GM19438 (cell line): ENCODE measurements around the gene NCOA3.
"Not testable (repeated sequence)": the region's sequence is repeated elsewhere in the genome, so short reads cannot be mapped to it uniquely, and the experiment has no call there.

Experiments used
- ATAC-seq: cut with Tn5 transposase; IDR thresholded peaks from one replicate; pipeline ENCODE4 v1.9.1; 2021; ENCODE audit warnings: low read depth; ENCODE audit not compliant: unreplicated experiment

The NCOA3 gene

DNA sequence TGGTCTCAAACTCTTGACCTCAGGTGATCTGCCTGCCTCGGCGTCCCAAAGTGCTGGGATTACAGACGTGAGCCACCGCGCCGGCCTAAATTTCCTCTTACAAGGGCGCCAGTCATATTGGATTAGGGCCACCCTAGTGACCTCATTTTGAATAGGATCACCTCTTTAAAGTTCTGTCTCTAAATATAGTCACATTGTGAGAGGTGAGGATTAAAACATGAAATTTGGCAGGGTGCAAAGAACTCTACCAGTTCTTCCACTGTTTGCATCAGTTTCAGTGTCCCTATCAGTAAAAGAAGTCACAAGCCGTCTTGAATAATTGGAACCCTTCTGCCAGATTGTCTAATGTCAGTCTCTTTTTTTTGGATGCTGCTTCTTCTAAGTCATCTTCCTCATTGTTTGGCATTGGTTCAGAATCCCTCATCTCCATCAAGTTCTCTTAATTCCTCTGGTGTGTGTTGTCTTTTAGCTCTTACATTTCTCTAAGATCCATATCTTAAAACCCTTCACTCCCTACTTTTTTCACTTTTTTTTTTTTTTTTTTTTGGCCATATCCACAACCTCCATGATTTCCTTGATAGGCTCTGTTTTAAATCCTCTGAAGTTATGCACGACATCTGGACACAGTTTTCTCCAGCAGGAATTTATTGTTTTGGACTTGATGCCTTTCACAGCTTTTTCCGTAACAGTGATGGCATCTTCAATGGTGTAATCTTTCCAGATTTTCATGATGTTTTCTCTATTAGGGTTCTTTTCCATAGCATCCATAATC is 56.8 kb downstream of the NCOA3 start:
- ATAC-seq: no peak

DNA sequence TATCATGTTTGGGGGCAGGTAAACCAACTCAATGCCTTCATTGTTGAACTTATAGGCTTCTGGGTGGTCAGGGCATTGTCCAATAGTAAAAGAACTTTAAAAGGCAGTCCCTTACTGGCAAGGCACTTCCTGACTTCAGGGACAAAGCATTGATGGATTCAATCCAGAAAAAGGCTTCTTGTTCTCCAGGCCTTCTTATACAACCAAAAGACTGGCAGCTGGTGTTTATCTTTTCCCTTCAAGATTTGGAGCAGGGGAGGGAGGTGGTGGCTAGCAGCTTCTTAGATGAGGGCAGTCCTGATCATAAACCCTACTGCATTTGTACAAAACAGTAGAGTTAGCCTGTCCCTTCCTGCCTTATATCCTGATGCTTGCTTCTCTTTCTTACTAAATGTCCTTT is 57.5 kb downstream of the NCOA3 start:
- ATAC-seq: no peak

DNA sequence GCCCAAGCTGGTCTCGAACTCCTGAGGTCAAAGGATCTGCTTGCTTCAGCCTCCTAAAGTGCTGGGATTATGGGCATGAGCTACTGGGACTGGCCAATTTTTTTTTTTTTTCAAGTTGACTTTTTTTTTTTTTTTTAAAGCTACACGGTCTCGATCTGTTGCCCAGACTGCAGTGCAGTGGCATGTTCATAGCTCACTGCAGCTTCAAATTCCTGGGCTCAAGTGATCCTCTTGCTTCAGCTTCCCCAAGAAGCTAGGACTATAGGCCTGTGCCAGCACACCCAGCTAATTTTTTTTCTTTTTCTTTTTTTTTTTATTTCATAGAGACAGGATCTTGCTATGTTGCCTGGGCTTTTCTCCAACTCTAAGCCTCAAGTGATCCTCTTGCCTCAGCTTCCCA is 59.5 kb downstream of the NCOA3 start:
- ATAC-seq: no peak

DNA sequence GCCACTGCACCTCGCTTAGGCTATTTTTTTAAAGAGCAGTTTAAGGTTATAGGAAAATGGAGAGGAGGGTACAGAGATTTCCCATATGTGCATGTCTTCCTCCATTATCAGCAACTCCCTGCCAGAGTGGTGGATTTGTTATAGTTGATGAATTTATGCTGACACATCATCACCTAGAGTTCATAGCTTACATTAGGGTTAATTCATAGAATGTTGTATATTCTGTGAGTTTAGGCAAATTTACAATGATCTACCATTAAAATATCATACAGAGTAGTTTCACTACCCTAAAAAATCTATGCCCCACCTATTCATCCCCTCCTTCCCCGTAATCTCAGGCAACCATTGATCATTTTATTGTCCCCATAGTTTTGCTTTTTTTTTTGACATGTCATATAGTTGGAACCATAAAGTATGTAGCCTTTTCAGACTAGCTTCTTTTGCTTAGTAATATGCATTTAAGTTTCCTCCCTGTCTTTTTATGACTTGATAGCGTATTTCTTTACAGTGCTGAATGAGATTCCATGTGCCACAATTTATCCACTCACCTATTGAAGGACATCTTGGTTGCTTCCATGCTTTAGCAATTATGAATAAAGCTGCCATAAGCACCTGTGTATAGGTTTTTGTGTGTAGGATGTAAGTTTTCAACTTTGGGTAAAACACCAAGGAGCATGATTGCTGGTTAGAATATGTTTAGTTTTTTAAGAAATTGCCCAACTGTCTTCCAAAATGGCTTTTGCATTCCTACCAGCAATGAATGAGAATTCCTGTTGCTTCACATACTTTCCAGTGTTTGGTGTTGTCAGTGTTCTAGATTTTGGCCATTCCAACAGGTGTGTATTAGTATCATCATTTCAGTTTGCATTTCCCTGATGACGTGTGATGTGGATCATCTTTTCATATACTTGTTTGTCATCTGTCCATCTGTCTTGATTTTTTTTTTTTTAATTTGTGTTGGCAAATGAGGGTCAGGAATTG is 60.2 kb downstream of the NCOA3 start:
- ATAC-seq: no peak

DNA sequence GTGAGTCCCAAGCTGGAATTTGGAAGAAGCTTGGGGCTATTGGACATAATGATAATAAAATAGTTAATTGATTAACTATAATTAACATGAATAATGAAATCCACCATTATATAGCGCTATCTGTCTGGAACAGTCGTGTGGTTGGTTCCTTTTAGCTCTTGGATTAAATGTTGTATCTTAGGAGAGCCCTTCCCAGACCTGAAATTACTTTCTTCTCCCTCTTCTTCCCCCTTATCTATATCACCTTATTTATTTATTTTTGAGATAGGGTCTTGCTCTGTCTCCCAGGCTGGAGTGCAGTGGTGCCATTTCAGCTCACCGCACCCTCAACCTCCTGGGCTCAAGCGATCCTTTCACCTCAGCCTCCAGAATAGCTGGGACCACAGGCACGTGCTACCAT is 64.6 kb downstream of the NCOA3 start:
- ATAC-seq: no peak

DNA sequence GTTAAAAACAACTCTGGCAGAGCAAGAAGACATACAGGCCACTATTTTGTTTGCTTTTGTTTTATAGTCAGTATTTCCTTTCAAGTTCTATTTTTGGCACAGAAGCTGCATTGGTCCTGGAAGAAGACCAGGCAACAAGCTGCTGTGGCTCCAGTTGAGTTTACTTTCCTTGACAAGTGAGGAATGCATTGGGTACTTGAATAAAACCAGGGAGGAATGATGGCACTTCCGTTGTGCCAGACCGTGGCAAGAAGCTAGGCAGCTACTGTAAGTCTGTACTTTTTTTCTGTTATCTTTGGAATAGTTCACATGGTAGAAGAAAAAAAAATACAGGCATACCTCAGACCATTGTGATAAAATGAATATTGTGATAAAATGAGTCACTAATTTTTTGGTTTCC is 66.3 kb downstream of the NCOA3 start:
- no peak for ATAC-seq

DNA sequence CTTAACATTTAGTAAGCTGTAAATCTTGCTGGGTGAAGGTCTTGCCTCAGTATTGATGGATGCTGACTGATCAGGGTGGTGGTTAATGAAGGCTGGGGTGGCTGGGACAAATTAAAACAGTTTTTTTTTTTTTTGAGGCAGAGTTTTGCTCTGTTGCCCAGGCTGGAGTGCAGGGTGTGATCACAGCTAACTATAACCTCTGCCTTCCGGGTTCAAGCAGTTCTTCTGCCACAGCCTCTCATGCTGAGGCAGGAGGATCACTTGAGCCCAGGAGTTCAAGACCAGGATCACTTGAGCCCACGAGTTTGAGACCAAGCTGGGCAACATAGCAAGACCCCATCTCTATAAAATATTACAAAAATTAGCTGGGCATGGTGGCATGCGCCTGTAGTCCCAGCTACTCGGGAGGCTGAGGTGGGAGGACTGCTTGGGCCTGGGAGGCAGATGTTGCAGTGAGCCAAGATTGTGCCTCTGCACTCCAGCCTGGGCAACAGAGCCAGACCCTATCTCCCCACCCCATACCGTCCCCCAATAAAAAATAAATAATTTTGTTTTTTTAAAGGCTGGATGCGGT is 67.2 kb downstream of the NCOA3 start:
- no peak for ATAC-seq

DNA sequence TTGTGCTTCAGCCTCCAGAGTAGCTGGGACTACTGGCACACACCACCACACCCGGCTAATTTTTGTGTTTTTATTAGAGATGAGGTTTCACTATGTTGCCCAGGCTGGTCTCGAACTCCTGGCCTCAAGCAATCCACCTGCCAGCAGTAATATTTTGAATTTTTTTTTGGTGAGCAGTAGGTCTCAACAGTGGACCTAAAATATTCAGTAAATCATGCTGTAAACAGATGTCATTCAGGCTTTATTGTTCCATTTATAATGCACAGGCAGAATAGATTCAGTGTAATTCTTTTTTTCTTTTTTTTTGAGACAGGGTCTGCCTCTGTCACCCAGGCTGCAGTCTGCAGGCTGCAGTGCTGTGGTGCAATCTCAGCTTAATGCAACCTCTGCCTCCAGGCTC is 69.7 kb downstream of the NCOA3 start:
- no peak for ATAC-seq

DNA sequence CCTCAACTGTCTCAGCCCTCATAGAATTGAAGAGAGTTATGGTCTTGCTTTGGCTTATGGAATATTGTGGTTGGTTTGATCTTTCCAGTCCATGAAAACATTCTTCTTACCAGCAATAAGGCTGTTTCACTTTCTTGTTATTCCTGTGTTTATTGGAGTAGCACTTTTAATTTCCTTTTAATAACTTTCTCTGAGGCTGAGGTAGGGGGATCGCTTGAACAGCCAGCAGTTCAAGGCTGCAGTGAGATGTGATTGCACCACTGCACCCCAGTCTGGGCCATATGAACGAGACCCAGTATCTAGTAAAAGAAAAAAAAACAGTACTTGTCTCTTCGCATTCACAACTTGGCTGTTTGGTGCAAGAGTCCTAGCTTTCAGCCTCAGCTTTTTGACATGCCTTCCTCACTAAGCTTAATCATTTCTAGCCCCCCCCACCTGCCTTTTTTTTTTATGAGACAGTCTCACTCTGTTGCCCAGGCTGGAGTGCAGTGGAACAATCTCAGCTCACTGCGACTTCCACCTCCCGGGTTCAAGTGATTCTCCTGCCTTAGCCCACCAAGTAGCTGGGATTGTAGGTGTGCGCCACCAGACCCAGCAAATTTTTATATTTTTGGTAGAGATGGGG is 70.5 kb downstream of the NCOA3 start:
- ATAC-seq: no peak

DNA sequence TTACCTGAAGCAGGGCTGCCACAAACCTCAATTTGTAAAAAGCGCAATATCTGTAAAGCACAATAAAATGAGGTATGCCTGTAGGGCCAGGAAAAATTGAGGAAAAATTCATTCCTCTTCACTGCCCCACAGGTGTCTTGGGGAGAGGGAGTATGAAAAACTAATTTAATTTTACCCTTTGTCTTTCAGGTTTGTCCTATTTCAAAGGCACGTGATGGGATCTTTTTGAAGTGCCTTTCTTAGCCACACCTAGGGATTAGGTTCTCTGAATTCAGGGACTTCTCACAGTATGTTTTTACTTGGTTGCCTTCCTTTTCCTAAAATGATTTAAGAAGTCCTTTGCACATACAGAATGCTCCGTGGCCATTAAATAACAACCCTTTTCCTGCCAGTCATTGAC is 71.9 kb downstream of the NCOA3 start:
- ATAC-seq: no peak

DNA sequence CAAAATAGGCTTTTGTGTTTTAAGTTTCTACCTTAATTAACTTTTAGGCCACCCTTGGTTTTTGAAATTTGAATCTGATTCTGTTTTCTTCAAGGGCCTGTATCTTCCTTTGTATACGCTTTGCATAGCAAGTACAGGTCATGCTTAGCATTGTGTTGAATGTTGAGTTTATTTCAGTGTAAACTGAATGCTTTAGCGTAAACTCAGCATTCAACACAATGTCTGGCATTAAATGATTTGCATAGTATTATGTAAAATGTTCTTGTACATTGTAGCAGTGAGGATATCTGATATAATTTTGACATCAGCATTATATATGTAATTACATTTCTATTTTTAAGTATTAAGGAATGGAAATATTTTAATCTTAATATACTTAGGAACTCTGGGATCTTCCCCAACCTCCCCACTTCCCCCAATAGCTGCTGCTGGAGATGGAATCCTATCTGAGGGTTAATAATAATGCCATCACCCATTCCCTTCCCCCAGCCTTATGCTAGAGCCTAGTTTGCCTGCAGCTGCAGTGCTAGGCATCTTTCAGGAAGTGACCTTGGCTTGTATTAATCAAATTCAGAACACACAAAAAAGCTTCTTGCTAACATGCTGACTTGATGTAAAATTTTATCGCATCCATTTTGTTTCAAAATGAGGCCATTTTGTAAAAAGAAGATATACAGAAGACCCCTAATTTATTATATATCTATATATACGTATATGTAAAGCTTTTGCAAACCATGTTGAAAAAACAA is 73.1 kb downstream of the NCOA3 start:
- ATAC-seq: no peak

DNA sequence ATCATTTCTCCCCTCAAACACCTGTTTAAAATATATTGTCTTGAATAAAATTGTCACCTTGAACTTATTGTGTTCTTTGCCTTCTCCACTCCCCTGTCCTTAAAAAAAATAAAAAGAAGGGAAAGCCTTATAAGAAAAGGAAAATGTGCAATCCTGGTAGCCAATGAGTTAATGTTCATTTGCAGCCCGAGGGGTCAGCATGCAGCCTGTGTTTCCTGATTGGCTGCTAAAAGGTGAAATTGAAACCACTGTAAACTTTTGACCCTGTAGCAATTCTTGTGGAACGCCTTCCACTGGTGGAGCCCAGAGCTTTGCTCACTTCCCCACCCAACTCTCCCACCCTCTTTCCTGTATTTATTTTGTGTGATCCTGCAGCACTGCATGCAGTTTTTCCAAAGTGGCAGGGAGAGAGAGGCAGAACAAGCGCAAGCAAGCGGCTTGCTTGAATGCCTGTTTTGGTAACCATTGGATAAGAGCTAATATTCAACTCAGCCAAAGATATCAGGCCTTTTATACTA is 74.9 kb downstream of the NCOA3 start:
- peak; percentile 57 for ATAC-seq

DNA sequence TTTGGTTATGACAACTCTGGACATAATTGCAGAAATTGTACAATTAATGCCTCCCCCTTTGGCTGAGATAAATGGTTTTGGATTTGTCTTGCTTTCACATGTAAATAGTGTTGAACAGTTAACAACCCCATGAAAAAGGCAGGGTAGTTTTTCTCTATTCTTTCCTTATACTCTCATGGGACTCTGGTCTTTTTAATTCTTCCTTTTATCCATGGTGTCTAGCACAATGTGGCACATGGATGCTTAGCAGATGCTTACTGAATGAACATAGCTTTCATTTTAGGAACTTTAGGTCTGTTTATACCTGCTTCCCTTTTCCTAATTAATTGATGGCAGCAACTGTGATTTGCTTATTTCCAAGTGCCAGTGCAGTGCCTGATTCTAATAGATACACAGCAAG is 75.6 kb downstream of the NCOA3 start:
- no peak for ATAC-seq

DNA sequence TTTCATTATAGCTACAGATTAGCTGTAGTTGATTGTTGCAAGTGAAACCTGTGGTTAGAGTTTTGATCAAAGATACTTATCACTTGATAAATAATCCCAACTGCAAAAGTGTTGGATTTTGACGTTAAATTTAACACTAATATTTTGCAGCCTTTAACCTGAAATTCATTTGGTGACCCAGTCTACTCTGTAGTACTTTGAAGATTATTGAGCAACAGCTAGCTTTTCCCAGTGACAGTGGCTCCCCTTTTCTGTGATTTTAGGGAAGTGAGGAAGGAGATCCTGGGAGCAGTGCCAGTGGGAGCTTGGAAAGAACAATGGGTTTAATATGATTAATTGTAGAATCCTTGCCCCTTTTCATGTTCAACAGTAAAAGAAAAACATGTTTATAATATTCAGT is 76.9 kb downstream of the NCOA3 start:
- ATAC-seq: no peak

DNA sequence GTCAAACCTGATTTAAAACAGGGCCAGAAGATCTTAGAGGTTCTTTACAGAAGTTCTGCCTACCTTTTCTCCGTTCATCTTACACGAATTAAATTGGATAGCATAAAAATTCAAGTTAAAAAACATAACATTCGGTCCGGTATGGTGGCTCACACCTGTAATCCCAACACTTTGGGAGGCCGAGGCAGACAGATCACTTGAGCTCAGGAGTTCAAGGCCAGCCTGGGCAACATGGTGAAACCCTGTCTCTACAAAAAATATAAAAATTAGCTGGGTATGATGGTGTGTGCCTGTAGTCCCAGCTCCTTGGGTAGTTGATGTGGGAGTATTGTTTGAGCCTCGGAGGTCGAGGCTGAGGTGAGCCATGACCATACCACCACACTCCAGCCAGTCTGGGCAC is 79.0 kb downstream of the NCOA3 start:
- ATAC-seq: not testable (repeated sequence)

DNA sequence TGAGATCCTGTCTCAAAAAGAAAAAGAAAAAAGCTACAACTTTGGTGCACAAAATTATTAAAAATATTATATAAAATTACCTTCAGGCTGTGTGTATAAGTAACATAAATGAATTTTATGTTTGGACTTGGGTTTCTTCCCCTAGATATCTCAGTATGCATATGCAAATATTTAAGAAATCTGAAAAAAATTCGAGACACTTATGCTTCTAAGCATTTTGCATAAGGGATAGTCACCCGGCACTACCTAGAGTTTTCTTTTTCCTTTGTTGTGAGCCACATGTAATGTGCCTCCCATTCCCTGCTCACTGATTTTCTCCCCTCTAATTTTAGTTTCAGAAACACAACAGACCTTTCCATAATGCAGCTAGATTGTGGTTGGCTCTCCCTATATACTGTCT is 79.4 kb downstream of the NCOA3 start:
- ATAC-seq: no peak

DNA sequence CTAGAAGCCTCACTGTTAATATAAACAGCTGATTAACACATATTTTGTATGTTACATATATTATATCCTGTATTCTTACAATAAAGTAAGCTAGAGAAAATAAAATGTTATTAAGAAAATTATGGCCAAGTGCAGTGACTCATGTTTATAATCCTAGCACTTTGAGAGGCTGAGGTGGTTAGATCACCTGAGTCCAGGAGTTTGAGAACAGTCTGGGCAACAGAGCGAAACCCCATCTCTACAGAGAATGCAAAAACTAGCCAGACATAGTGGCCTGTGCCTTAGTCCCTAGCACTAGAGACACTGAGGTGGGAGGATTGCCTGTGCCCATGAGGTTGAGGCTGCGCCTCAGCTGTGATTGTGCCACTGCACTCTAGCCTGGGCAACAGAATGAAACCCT is 81.9 kb downstream of the NCOA3 start:
- no peak for ATAC-seq

DNA sequence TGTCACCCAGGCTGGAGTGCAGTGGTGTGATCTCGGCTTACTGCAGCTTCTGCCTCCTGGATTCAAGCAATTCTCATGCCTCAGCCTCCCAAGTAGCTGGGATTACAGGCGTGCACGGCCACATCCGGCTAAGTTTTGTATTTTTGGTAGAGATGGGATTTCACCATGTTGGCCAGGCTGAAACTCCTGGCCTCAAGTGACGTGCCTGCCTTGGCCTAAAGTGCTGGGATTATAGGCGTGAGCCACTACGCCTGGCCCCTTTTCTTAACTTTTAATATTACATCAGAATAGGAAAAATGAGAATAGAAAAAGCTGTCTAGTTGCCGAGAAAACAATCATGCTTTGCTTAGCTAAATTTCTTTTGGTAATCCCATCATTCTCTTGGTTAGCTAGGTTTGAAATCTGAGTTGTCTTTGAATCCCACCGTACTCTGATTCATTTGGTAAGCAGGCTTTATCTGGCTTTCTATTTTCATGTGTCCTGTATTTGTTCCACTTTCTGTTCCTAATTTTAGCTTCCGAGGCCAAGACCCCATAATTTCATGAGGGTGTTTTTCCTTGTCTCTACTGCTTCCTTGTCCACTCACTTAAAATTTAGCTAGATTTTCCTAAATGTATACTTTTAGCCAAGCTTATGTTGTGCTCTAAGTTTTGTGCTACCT is 83.5 kb downstream of the NCOA3 start:
- no peak for ATAC-seq

DNA sequence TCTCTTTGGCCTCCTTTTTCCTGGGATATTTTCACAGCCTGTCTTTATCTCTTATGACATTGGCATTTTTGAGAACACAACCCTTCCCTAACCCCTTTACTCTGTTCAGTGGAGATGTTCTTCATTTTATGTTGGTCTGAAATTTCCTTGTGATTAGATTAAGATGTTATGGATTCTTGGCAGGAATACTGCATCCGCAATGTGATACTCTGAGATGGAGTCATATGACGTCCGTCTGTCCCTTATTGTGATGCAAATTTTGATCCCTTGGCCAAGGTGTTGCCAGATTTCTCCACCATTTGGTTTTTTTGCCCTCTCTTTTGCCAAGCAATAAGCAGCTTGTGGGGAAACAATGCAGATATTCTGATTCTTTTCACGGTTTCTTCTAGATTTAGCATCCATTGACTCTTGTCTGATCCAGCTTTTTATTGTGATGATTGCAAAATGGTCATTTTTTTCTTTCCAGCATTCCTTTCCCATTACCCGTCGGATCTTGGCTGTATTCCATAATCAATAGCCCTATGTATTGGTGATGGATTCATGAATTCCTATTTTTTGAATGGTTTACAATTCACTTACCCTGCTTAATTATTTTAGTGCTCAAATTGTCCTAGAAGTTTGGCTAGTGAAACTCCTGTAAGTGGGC is 85.1 kb downstream of the NCOA3 start:
- no peak for ATAC-seq
